SKM-1 treated with dmso at 0.1 percent for 144 hours (cell line): ENCODE results near the gene RAD9A.

Source experiments
- DNase-seq: peaks from one replicate; lab custom pipeline; 2025; ENCODE audit not compliant: unreplicated experiment; lab: John Stamatoyannopoulos, UW

The RAD9A gene

DNA sequence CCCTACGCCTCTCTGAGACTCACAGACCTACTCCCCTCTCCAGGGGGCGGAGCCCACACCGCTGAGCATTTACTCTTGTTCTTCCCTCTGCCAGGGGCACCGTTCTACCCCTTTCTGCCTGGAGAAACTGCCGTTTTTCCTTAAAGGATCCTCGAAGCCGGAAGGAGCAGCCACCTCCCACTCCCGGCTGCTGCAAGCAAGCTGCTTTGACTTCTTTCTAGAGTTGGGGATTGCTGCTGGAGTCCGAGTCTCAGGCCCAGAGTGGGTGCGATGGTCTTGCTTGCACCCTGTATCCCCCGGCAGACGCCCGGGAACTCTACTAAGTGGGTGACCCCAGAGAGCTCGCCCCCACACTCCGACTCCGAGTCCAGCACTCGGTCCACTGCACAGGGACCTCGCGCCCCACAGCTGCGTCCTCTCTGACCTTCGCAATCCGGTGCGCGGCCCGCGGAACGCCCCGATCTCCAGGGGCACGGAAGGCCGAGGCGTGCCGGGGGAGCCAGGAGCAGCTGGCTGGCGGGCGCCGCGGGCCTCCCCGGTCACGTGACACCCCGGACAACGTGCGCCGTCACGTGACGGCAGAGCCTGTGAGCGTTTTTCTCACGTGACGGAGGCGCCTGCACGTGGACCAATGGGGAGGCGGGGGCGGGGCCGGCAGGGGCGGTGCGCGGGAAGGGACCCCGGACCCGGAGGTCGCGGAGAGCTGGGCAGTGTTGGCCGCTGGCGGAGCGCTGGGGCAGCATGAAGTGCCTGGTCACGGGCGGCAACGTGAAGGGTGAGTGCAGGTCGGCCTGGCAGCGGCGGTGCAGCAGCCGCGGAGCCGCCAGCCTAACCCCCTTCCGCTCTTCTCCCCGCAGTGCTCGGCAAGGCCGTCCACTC is at the start of gene RAD9A:
TSS of gene RAD9A (plus strand) at position 683 of the 879 bp plus-strand sequence. CDS start at position 742, 59 bp downstream.
- DNase-seq: peak; percentile 90

DNA sequence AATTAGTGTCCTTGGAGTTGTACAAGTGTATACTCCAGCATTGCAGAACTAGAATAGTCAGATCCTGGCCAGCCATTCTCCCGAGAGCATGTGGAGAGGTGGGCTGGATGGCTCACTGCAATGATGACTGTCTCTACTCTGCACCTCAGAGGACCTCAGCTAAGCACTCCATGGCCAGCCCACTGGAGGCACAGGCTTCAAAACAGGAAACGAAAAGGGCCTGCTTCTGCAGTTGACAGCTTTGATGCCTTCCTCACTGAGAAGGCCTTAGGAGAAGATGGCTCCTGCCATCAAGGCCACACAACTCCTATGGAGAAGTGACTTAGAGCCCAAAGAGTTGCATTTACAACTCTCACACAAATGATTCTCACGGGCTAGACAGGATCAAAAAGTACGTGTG is 47.5 kb upstream of the RAD9A start:
- DNase-seq: no peak

DNA sequence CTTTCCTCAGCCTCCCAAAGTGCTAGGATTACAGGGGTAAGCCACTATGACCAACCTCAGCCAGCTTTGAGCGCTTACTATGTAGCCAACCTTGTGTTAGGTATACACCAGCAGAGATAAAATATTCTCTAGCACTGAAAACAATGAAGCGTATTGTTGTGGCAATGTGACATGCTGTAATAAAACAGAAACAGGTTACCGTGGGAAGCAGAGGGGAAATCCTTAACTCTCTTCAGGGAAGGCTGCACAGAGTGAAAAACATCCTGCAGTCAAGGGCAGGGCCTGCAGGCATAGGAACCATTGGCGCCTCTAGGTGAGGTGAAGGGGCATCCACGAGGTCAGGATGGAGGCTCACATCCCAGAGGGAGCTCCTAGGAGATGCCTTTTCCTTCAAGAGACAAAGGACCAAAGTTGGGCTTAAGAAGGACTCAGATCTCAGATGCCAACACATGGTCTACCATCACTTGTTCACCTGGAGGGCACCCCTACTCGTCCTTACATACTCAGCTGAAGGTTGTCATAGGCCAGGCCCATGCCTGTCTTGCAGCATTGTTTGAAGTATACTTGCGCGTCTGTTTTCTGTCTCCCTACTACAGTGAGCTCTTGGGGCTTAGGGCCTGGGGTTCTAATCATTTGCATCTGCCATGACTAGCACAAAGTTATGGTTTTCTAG is 46.4 kb upstream of the RAD9A start:
- no peak for DNase-seq

DNA sequence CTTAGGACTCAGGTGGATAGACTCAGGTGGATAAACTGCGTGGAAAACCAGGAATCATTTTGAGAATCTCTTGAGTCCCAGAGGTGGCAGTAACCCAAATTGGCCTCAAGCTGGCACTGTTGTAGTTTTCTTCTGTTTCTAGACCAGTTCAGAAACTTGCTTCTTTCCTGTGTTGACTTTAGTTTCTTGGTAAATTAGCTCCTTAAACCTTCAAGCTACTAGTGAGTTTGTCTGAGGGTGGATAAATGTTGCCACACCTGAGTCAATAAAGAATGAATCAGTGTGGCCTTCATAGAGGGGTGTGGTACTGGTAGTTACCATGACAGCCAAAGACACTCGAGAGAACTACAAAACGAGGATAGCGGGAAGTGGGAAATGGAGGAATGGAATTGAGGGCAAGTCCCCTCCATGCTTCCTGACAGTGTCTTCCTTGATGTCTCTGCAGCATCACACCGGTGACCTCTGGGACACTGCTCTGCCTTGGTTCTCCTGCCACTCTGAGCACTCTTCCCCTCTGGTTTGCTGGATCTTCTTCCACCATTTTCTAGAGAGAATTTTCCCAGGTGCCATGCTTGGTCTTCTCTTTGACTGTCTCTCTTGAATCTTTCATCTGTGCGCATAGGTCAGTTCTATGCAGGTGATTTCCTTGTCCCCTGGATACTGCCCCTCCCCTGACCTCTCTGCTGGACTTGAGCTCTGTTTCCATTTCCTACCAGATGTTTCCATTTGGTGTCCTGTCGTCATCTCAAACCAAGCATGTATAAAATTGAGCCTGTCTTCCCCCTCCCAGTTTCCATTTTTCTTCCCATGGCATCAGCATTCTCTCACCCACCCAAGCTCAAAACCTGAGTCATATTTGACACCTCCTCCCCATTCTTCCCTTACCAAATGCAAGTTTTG is 45.6 kb upstream of the RAD9A start:
- peak; percentile 22 for DNase-seq

DNA sequence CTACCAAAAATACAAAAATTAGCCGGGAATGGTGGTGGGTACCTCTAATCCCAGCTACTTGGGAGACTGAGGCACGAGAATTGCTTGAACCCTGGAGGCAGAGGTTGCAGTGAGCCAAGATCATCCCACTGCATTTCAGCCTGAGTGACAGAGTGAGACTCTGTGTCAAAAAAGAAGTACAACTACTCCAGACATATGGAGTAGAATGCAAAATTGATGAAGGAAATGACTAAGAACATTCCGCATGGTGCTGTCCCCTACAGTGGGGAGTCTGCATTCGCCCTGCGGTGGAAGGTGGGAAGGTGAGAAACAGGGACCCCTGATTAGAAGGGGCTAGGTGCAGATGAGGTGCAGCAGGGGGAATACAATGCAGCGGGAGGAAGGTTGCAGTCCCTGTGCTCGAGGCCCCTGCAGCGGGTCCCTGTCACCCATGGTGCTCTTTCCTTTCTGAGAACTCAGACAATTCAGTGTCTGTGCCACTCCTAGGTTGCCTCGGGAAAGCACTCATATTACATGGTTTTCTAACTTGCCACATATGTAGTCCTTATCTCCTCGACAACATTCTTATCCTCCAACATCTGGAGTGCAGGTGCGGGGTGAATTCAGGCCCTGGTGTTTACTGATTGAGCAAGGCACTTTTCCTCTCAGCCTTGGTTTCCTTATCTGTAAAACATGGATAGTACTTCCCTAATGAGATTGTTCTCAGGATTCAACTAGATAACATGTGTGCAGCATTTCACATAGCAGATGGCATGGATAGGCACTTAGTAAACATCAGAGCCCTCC is 43.6 kb upstream of the RAD9A start:
- DNase-seq: no peak

DNA sequence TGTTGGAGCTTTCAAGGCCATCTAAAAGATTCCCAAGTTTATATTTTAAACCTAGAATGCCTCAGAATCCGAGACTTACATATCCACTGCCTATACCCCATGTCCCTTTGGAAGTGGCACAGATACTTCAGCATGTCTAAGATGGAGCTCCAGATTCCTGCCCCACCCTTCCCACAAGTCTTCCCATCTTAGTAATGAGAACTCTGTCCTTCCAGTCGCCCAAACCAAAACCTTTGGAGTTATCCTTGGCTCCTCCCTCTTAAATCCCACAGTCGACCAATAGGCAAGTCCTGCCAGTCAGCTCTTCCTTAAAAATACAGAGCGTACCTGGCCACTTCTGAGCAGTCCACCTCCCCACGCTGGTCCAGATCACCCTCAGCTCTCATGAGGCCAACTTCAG is 42.8 kb upstream of the RAD9A start:
- DNase-seq: no peak

DNA sequence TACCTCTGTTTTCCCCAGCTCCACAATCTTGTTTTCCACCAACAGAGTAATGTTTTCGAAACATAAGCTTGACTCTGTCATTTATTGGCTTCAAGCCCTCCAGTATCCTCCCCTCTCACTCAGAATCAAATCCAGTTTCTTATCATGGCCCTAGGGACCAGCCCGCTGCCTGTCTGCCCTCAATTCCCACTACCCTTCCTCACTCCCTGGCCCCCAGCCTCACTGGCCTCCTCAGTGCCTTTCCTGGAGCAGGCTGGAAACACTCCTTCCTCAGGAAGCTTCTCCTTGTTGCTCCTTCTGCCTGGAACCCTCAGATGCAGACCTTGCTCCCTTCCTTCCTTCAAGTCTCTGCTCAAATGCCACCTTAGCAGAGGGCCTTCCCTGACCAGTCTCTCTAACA is 42.3 kb upstream of the RAD9A start:
- no peak for DNase-seq

DNA sequence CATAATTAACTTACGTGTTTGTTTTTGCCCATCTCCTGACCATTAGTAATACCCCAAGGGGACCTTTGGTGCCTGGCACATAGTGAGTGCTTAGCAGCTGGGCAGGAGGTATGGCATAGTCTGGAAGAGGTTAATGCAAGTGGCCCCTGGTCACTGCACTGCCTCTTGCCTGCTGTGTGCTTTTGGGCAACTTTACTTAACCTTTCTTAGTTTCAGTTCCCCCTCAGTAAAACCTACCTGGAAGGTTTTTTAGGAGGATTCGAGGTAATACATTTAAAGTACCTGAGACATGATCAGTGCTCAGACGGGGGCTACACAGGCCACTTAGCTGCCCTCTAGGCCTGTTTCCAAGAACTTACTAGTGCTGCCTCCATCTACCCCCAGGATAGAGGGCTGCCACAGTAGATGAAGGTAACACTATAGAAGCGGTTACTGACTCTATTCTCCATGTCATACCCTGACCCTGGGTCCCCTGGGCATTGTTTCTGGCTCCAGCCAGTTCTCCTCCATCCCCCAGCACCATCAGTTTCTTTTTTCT is 41.8 kb upstream of the RAD9A start:
- no peak for DNase-seq

DNA sequence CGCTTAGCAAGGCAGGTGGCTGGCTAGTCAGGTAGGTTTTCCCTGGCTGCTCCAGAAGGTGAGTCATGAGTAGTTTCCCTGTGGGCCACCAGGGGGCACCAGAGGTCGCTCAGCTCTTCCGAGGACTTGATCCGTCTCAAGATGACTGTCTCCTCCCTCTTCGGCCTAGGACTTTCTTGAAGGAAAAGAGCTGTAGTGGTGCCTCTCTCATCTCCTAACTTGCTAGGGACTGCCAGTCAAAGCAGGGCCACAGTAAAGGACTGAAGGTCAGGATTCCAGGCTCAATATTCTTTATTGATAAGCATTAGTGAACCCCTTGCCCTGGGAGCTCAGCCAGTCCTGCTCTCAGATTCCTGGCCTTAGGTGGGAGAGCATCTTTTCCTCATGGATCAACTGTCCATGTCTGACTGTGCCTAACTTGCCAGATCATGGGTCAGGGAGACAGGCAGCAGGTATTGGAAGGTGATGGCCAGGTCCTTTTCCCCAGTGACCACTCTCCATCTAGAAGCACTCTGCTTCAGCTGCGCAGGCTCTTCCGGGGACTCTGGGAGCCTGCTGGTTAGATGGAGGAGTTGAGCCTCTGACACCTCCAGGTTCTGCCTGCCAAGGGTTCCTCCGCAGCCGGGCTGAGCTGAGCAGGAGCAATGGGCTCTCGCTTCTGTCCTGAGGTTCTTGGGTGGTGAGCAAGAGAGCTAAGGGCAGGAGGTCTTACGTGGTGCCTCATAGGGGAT is 40.3 kb upstream of the RAD9A start:
- DNase-seq: peak; percentile 72

DNA sequence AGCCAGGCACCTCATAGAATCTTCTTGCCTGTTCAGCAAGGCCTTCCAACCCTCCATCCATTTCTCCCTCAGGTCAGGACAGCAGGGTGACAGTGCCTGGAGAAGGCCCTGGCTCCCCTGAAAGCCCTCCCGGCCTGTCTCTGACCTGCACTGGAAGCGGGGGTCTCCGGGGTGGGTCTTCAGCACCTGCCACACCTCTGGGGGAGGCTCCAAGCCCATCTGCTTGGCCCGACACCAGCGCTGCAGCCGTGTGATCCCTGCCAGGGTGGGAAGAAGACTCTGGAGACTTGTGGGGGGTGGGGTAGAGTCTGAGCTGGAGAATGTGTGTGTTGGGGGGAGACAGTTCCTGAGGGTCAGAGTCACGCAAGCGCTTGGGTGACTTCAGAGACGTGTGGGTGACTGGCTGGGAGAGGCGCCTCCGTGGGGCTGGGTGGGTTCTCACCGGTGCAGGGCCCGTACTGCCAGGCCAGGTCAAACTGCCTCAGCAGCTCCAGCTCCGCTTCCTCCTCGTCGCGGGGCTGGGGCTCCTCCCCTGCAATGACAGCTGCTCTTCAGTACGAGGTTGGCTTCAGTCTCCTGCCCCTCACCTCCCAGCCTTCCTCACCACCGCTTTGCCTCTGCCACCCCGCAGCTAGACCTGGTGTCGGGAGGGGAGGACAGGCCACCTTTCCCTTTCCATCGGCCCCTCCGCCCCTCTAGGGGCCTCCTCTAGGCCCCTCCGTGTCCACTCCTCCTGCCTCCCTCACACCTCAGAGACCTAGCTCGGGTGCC is 39.1 kb upstream of the RAD9A start:
- DNase-seq: peak; percentile 47

DNA sequence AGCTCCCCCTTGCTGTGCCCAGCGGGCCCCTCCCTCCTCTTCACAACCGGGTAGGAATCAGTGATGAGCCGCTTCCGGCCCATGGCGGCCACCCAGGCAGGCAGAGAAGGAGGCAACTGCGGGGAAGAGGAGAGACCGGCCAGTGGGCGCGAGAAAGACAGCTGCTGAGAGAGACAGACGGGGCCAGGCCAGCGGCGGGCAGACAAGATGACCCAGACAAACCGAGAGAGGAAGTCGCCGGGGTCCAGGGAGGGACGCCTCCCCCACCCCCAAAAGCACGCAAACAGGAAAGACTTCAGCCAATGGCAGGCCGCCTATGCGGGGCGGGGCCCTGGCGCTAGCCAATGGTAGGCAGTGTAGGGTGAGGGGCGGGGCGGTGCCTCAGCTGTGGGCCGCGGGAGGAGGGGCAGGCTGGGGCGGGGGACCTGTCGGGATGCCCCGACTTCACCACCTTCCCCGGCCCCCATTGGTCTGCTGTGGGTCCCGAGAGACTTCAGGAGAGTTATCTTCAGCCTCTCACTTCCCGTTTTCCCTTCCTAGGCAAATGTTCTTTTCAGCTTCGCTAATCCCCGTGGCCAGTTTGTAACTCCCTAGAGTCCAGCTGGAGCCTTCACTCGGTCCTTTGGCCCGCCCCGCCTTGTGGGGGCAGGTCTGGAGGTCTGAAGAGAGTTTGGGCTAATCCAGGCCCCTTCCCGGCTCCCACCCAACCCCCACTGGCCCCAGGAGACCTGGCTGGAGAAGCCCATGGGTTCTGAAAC is 38.3 kb upstream of the RAD9A start, which contains the start of gene POLD4:
TSS of gene POLD4 (minus strand) at position 230 of the 758 bp plus-strand sequence. CDS start at position 83, 147 bp downstream.
- peak; percentile 96 for DNase-seq

DNA sequence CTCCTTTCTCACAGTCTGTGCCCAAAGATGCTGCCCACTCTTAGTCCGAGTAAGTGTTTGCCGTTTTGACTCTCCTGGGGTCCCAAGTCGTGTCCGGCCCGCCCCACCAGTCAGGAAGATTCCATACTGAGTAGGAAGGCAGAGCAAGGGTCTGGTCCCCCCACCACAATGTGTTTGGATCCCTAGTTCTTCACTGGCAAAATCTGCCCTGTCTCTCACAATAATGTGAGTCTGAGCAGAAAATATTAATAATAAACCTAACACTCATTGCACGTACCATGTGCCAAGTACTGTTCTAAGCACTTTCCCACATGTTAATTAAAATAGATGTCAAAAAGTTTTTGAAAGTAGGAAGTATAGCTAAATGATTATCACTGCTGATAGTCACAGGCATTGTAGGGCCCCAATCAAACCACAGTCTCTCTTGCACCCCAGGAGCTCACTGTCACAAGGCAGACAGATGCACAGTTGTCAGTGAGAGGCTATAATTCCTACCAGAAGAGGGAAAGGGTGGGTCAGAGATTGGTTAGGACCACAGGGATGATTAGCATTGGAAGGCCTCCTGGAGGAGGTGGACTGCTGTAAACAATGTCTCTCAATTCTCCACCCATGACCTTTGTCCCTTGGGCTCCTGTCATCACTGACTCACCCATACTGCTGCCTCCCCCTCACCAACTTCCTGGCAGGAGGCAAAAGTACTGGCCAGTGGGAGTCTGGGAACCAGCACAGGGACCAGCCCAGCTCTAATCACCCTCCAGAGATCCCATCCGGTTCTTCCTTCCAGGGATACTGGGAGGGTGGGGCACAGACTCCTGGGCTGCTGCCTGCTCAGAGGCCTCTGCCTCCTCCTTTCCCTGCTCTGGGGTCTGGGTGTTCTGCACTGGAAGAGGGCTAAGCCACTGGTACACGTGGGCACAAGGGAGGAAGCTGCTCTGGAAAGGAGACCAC is 37.4 kb upstream of the RAD9A start:
- no peak for DNase-seq

DNA sequence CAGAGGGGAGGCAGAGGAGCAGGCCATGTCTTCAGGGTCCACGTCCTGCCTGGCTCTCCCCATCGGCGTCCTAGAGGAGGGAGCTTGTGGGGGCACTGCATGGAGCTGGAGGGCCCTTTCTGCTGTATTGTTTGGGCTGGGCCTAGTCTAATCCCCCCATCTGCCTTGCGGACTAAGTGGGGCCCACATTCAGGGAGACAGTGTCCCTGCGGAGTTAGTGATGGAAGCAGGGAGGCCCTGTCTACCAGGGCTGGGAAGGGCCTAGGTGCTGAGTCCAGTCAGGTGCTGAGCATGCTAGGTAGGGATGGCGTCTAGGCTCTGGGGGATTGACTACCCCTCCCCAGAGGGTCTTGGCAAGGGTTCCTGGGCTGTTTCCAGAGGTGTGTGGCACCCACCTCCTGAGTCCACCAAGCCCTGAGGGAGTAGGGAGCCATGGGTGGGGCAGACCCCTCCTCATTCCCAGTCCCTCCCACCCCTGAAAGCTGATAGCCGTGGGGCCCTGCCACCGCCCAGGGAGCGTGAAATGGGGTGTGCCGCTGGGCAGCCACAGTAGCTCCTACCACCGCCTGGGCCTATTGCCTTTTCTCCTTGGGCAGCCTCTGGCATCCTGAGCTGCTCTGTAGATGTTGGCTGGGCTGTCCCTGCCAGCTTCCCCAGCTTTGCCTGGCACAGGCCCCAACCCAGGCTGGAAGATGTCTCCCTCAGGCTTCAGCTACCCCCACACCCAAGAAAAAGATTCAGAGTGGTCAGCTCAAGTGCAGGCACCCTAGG is 36.6 kb upstream of the RAD9A start:
- DNase-seq: no peak

DNA sequence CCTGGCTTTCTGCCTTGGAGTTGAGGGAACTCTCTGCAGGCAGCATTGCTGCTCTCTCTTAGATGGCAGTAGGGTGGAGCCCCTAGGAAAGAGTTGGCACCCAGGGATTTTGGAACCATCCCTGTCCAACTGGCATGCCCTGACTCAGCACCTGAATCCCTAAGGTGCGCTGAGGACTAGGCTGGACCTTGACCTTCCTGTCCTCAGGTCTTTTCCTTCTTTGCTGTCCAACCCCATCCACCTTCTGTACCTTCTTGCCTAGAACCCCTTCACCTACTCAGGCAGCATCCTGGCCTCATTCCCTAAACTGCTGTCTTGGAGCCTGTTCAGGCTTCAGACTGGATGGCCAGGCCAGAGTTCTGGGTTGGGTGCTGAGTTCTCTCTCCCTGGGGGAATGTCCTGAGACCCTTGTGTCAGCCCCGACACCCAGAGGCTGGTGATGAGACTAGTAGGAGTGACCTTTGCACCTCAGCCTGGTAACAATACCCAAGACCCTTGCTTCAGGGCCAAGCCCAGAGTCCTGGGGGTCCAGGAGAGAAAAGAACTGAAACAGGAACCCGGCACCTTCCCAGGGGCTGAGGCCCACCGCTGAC is 35.9 kb upstream of the RAD9A start:
- no peak for DNase-seq

DNA sequence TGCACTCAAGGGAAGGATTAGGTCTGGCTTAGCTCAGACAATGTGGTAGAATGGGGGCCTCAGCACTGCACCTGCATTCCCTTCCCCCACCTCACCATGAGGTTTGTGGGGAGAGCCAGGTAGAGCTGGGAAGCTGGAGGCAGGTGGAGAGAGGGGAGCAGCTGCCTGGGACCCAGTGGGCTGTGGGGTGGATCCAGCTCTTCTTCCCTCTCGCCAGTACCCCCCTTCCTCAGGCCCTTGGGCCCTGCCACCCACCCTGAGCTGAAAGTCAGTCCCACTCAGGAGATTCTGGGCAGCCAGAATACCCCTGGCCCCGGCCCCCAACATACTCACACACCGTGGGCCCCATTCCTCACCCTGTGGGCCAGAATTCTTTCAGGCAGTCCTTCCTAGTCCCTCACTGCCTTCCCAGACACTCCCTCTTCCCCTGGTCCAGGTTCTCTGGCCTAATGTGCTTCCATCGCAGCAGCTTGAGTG is 35.4 kb upstream of the RAD9A start:
- no peak for DNase-seq
